ENCODE measurements around the gene C11orf16.

The C11orf16 gene

DNA sequence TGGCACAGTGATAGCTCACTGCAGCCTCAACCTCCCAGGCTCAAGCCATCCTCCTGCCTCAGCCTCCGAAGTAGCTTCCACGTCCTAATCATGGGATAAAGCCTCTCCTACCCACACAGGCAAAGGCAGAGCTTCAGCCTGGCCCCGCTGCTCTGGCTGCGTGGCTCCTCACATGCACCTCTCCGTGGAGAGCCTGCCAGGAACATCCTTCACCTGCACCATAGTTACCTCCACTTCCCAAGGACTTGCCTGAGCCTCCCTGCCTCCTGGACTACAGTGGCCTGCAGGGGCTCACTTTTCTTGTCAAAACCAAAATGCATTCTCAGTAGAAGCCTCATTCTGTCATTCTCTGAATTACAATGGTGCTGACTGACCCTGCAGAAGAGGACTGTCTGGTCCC lies 6.5 kb downstream of the C11orf16 start:
- H3K27me3 ChIP-seq (ENCODE audit: low read length): no peaks in the 10 kb centered on the region
- no peak for TF ChIP-seq EZH2phosphoT487 (conservative IDR thresholded peaks at IDR 0.05; ENCODE audit: low read length)
- no peak for TF ChIP-seq CTCF (IDR thresholded peaks at IDR 0.05; ENCODE audit: insufficient read depth, low read length, poor library complexity, severe bottlenecking)
- H3K9me2 ChIP-seq (replicated peaks; ENCODE audit: insufficient read depth, low read length): no peaks in the 10 kb centered on the region
- H3K9ac ChIP-seq (ENCODE audit: low read length): no peak overlapping the region
- no peak overlapping the region for H3K27ac ChIP-seq (ENCODE audit: low read depth, low read length)
- H4K20me1 ChIP-seq (ENCODE audit: low read depth, low read length): no peaks in the 10 kb centered on the region
- H3K79me2 ChIP-seq (ENCODE audit: insufficient read depth, low read length): no peaks in the 10 kb centered on the region
- H2AFZ ChIP-seq (ENCODE audit: low read depth, low read length, severe bottlenecking): no peak overlapping the region
- no peaks in the 10 kb centered on the region for H3K9me3 ChIP-seq (ENCODE audit: insufficient read depth, low read length)
- no peak overlapping the region for H3K4me2 ChIP-seq (ENCODE audit: low read depth, low read length, poor library complexity, severe bottlenecking)
- H3K36me3 ChIP-seq (ENCODE audit: low read length): no peaks in the 10 kb centered on the region
- H3F3A ChIP-seq (ENCODE audit: insufficient read depth): no peaks in the 10 kb centered on the region
- H3K4me3 ChIP-seq (ENCODE audit: insufficient read depth, low read length, poor library complexity, severe bottlenecking): no peak overlapping the region

GRCh38 chr11:8925711-8926110 lies 7.0 kb downstream of the C11orf16 start:
- Histone ChIP-seq H3K9ac (ENCODE audit: low read length) (no peak overlapping the region), H3K36me3 (ENCODE audit: low read length) (no peaks in the 10 kb centered on the region), H2AFZ (ENCODE audit: low read depth, low read length, severe bottlenecking) (no peak overlapping the region), H4K20me1 (ENCODE audit: low read depth, low read length) (no peaks in the 10 kb centered on the region), H3F3A (ENCODE audit: insufficient read depth) (no peaks in the 10 kb centered on the region), H3K4me2 (ENCODE audit: low read depth, low read length, poor library complexity, severe bottlenecking) (no peak overlapping the region), H3K9me2 (replicated peaks; ENCODE audit: insufficient read depth, low read length) (no peaks in the 10 kb centered on the region), H3K9me3 (ENCODE audit: insufficient read depth, low read length) (no peaks in the 10 kb centered on the region), H3K79me2 (ENCODE audit: insufficient read depth, low read length) (no peaks in the 10 kb centered on the region), H3K27me3 (ENCODE audit: low read length) (no peaks in the 10 kb centered on the region), H3K4me3 (ENCODE audit: insufficient read depth, low read length, poor library complexity, severe bottlenecking) (no peak overlapping the region), H3K27ac (ENCODE audit: low read depth, low read length) (no peak overlapping the region)
- TF ChIP-seq CTCF (IDR thresholded peaks at IDR 0.05; ENCODE audit: insufficient read depth, low read length, poor library complexity, severe bottlenecking) (no peak), EZH2phosphoT487 (conservative IDR thresholded peaks at IDR 0.05; ENCODE audit: low read length) (no peak)

DNA sequence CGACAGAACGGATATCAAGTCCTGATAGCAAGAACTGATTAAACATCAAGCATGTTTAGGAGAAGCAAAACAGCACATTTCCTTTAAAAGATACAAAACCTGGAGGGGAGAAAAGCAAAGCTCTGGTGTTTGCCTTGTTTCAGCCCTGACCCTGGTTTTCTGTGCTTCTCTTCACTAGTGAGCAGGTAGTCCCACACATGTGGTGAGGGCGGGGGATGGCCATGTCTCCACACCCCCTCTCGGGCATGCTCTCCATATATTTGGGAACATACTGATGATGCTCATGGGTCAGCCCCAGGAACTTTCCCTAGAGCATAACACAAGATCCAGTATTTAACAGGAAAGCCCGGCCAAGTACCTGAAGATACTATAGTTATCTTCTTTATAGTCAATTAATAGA lies 10.1 kb downstream of the C11orf16 start:
- Histone ChIP-seq H3K9ac (ENCODE audit: low read length) (no peak overlapping the region), H3K36me3 (ENCODE audit: low read length) (no peaks in the 10 kb centered on the region), H4K20me1 (ENCODE audit: low read depth, low read length) (no peaks in the 10 kb centered on the region), H3K27ac (ENCODE audit: low read depth, low read length) (no peak overlapping the region), H3K27me3 (ENCODE audit: low read length) (no peaks in the 10 kb centered on the region), H3K9me3 (ENCODE audit: insufficient read depth, low read length) (no peaks in the 10 kb centered on the region), H3K4me3 (ENCODE audit: insufficient read depth, low read length, poor library complexity, severe bottlenecking) (no peak overlapping the region), H3K79me2 (ENCODE audit: insufficient read depth, low read length) (no peaks in the 10 kb centered on the region), H3K9me2 (replicated peaks; ENCODE audit: insufficient read depth, low read length) (no peaks in the 10 kb centered on the region), H2AFZ (ENCODE audit: low read depth, low read length, severe bottlenecking) (no peak overlapping the region), H3K4me2 (ENCODE audit: low read depth, low read length, poor library complexity, severe bottlenecking) (no peak overlapping the region), H3F3A (ENCODE audit: insufficient read depth) (no peaks in the 10 kb centered on the region)
- TF ChIP-seq CTCF (IDR thresholded peaks at IDR 0.05; ENCODE audit: insufficient read depth, low read length, poor library complexity, severe bottlenecking): no peak
- TF ChIP-seq EZH2phosphoT487 (conservative IDR thresholded peaks at IDR 0.05; ENCODE audit: low read length): no peak
